ENCODE measurements around the gene RANBP1. TPM values are rescaled to one million over a fixed set of nuclear protein-coding genes. Genes with fewer than 3 reads are reported as not detected.

Gene RANBP1
- polyA plus RNA-seq, 2 of the 4 experiments (the other 2 are of a cell fraction) = 239 to 338 TPM

DNA sequence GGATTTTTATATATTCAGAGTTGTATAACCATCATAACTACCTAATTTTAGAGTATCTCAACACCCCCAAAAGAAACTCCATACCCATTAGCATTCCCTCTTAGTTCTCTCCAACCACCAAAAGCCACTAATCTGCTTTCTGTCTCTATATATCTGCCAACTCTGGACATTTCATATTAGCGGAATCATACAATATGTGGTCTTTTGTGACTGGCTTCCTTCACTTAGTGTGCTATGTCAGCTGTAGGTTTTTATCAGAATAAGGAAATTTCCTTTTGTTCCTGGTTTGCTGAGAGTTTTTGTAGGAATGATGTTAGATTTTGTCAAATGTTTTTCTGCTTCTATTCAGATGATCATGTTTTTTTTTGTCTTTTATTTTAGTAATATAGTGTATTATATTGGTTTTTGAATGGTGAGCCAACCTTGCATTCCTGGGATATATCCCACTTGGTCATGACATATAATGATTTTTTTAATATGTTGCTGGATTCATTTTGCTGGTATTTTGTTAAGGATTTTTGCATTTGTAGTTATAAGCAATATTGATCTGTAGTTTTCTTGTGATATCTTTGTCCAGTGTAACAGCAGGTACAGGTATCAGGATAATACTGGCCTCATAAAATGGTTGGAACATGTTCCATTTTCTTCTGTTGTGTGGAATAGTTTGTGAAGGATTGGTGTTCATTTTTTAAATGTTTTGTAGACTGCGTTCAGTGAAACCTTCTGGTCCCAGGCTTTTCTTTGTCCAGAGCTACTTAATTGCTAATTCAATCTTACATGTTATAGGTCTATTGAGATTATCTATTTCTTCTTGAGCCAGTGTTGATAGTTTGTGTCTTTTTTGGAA is 19.1 kb upstream of the RANBP1 start:
- WGBS (ENCODE audit: missing lambda C conversion rate) = 92% methylated on average over 2 of the region's 2 CpGs
- 0 out of 3 replicates have a peak, but pooled peaks cover 3% of the 10 kb centered on the region for H3K9me3 ChIP-seq
- ChIA-PET POLR2A (no interaction called here), CTCF (interaction anchor here (1.1 to 1.5 kb wide), 3 partner anchors 9 to 14 kb away, joined by 3 to 7 read pairs (median 4); no protein-coding TSS in a partner anchor)
- no peaks in the 10 kb centered on the region for H3K4me1 ChIP-seq
- H3K4me2 ChIP-seq = no peak overlapping the region
- H3K27ac ChIP-seq = no peak overlapping the region
- no peak overlapping the region for H3K4me3 ChIP-seq
- no peak for DNase-seq (ENCODE audit: low read depth in 1 of 2, low spot score in 1 of 2)
- no peak for TF ChIP-seq MYC (IDR thresholded peaks at IDR 0.05; ENCODE audit: borderline replicate concordance, low read length)
- no peak for ATAC-seq
- no peak for FAIRE-seq

DNA sequence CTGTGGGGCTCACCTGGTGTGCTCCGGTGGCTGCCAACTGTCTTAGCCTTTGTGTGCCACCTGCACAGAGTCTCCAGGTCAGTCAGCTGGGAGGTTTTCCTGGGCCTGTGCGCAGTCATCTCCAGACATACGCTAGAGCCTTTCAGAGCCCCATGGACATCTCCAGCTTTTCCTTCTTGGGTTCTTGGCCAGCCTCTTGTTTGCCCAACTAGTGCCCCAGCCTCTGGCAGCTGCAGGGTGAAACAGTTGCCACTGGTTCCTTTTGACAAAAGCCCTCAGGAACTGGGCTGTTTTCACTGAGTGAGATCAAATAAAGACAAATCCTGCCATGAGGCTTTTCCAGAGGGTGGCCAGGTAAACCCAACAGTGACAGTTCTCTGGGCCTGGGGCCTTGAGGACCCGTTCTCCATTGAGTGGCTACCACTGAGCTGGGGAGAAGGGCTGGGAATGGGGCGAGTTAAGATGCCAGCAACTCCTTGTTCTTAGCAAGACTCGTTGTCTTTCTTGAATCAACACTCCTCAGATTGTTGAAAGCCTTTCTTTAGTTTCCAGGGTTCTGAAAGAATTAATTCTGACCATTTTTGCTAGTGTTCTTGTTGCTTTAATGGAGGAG is 16.7 kb upstream of the RANBP1 start:
- 96% methylated on average over 5 of the region's 6 CpGs for WGBS (ENCODE audit: missing lambda C conversion rate)
- no peak for DNase-seq (ENCODE audit: low read depth in 1 of 2, low spot score in 1 of 2)
- TF ChIP-seq ZC3H11A (IDR thresholded peaks at IDR 0.05) (no peak), FOSB (CRISPR knock-in tag; IDR thresholded peaks at IDR 0.05) (no peak), ESRRA (IDR thresholded peaks at IDR 0.05; ENCODE audit: borderline replicate concordance, low read length) (no peak), GATA3 (IDR thresholded peaks at IDR 0.05; ENCODE audit: borderline replicate concordance) (no peak), RNF2 (IDR thresholded peaks at IDR 0.05; ENCODE audit: borderline replicate concordance, low read depth) (no peak), TP53 (CRISPR knock-in tag; IDR thresholded peaks at IDR 0.05) (no peak), SMC3 (IDR thresholded peaks at IDR 0.05) (no peak), CBX8 (IDR thresholded peaks at IDR 0.05) (no peak), MYC (IDR thresholded peaks at IDR 0.05; ENCODE audit: borderline replicate concordance, low read length) (no peak), RARB (CRISPR knock-in tag; IDR thresholded peaks at IDR 0.05) (no peak)
- TF ChIP-seq, protein P1, sequence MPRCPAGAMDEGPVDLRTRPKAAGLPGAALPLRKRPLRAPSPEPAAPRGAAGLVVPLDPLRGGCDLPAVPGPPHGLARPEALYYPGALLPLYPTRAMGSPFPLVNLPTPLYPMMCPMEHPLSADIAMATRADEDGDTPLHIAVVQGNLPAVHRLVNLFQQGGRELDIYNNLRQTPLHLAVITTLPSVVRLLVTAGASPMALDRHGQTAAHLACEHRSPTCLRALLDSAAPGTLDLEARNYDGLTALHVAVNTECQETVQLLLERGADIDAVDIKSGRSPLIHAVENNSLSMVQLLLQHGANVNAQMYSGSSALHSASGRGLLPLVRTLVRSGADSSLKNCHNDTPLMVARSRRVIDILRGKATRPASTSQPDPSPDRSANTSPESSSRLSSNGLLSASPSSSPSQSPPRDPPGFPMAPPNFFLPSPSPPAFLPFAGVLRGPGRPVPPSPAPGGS (IDR thresholded peaks at IDR 0.05) = no peak
- no peak overlapping the region for H3K27ac ChIP-seq
- no peak overlapping the region for H3K4me3 ChIP-seq
- H3K4me1 ChIP-seq = no peaks in the 10 kb centered on the region
- ATAC-seq = no peak
- POLR2A ChIA-PET = no interaction called here
- H3K4me2 ChIP-seq = no peak overlapping the region
- no peak for FAIRE-seq
- H3K9me3 ChIP-seq = 0 out of 3 replicates have a peak, but pooled peaks cover 3% of the 10 kb centered on the region
- CTCF ChIA-PET = interaction anchor here (0.7 kb wide), 2 partner anchors 23 to 58 kb away, joined by 3 read pairs; no protein-coding TSS in a partner anchor

DNA sequence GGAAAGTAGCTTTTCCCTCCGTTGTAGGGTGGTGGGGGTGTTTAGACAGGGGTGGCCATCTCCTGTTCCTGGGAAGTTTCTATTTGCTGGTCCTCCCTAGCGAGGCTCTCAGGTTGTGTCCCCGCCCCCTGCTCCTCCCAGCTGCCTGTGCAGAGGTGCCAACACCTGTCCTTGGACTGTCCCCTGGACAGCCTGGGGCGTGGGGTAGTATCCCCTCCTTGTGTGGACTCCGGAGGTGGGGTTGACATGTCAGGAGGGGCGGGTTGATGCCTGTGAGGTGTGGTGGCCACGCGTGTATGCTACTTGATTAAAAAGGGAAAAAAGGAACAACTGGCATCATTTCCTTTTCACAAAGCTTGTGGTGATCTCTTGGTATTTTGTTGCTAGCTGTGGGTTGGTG is 14.3 kb upstream of the RANBP1 start:
- DNase-seq (ENCODE audit: low read depth in 1 of 2, low spot score in 1 of 2) = no peak
- ChIA-PET CTCF (interaction anchor here (2.1 kb wide), 1 partner anchor 10 kb away, joined by 11 read pairs; no protein-coding TSS in a partner anchor), POLR2A (no interaction called here)
- Histone ChIP-seq H3K9me3 (no peaks in the 10 kb centered on the region), H3K4me3 (no peak overlapping the region), H3K4me2 (no peak overlapping the region), H3K4me1 (no peaks in the 10 kb centered on the region), H3K27ac (no peak overlapping the region)
- TF ChIP-seq RARB (CRISPR knock-in tag; IDR thresholded peaks at IDR 0.05) (no peak), HOXB5 (CRISPR knock-in tag; IDR thresholded peaks at IDR 0.05) (no peak)
- TF ChIP-seq, protein P2, sequence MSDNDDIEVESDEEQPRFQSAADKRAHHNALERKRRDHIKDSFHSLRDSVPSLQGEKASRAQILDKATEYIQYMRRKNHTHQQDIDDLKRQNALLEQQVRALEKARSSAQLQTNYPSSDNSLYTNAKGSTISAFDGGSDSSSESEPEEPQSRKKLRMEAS (IDR thresholded peaks at IDR 0.05) = no peak
- ATAC-seq = no peak
- WGBS (ENCODE audit: missing lambda C conversion rate) = 99% methylated on average over 5 of the region's 8 CpGs
- FAIRE-seq = no peak

GRCh38 chr22:20102203-20102780 is 13.6 kb upstream of the RANBP1 start:
- no peak overlapping the region for H3K4me3 ChIP-seq
- CTCF ChIA-PET = interaction anchor here (2.1 kb wide), 1 partner anchor 9 kb away, joined by 11 read pairs; no protein-coding TSS in a partner anchor
- POLR2A ChIA-PET = interaction anchor here (0.7 kb wide), 1 partner anchor 124 kb away, joined by 6 read pairs; no protein-coding TSS in a partner anchor
- H3K9me3 ChIP-seq = no peaks in the 10 kb centered on the region
- H3K4me2 ChIP-seq = no peak overlapping the region
- FAIRE-seq (no peak), ATAC-seq (peak; percentile 60 to 66; a peak in 4 of 6 replicates), DNase-seq (ENCODE audit: low read depth in 1 of 2, low spot score in 1 of 2) (no peak)
- 96% methylated on average over 11 of the region's 12 CpGs for WGBS (ENCODE audit: missing lambda C conversion rate)
- no peak overlapping the region for H3K27ac ChIP-seq
- no peaks in the 10 kb centered on the region for H3K4me1 ChIP-seq
- TF ChIP-seq POLR2AphosphoS2 (conservative IDR thresholded peaks at IDR 0.05; ENCODE audit: low read length) (no peak), RNF2 (IDR thresholded peaks at IDR 0.05; ENCODE audit: borderline replicate concordance, low read depth) (no peak), REST (IDR thresholded peaks at IDR 0.05) (no peak), MYC (IDR thresholded peaks at IDR 0.05; ENCODE audit: borderline replicate concordance, low read length) (no peak), EP300 (IDR thresholded peaks at IDR 0.05) (no peak), CEBPB (IDR thresholded peaks at IDR 0.05) (no peak), RCOR1 (IDR thresholded peaks at IDR 0.05; ENCODE audit: low read depth, low read length) (no peak), RAD21 (conservative IDR thresholded peaks at IDR 0.05 in 1 of 2, IDR thresholded peaks at IDR 0.05 in 1 of 2) (no peak), TFCP2L1 (CRISPR knock-in tag; IDR thresholded peaks at IDR 0.05) (no peak), KDM5A (IDR thresholded peaks at IDR 0.05) (no peak)
- TF ChIP-seq, protein P3, sequence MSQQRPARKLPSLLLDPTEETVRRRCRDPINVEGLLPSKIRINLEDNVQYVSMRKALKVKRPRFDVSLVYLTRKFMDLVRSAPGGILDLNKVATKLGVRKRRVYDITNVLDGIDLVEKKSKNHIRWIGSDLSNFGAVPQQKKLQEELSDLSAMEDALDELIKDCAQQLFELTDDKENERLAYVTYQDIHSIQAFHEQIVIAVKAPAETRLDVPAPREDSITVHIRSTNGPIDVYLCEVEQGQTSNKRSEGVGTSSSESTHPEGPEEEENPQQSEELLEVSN (IDR thresholded peaks at IDR 0.05; ENCODE audit: borderline replicate concordance, low read depth) = no peak
